Osteoblast (primary cell): ENCODE results near the gene IZUMO4. TPM values are rescaled to one million over a fixed set of nuclear protein-coding genes. Genes with fewer than 3 reads are reported as not detected.
"Not testable (repeated sequence)": the region's sequence is repeated elsewhere in the genome, so short reads cannot be mapped to it uniquely, and the experiment has no call there.

Source experiments
- DNase-seq: peaks from one replicate; pipeline ENCODE4 v3.0.0; 2011; ENCODE audit warnings: low spot score, mixed read lengths; ENCODE audit not compliant: insufficient read length; ENCODE audit errors: missing footprints
- H2AFZ ChIP-seq: 2 replicates; pipeline ENCODE4 v1.6.0; 2011; ENCODE audit warnings: mild to moderate bottlenecking, low read length
- H3K27ac ChIP-seq: 2 replicates; pipeline ENCODE4 v1.5.1; 2011; ENCODE audit warnings: mild to moderate bottlenecking, low read depth, low read length, moderate library complexity
- H3K27me3 ChIP-seq: 2 replicates; pipeline ENCODE4 v1.6.0; 2012; ENCODE audit warnings: mild to moderate bottlenecking, control low read depth, inconsistent platforms, low read length, moderate library complexity; ENCODE audit not compliant: insufficient read depth
- H3K36me3 ChIP-seq: 2 replicates; pipeline ENCODE4 v1.5.1; 2011; ENCODE audit warnings: mild to moderate bottlenecking, low read length, control low read depth, moderate library complexity; ENCODE audit not compliant: insufficient read depth
- H3K4me1 ChIP-seq: 2 replicates; pipeline ENCODE4 v1.5.1; 2011; ENCODE audit warnings: mild to moderate bottlenecking, low read length, control low read depth, moderate library complexity; ENCODE audit not compliant: insufficient read depth
- H3K4me2 ChIP-seq: 2 replicates; pipeline ENCODE4 v1.6.0; 2011; ENCODE audit warnings: mild to moderate bottlenecking, low read length; ENCODE audit not compliant: insufficient read depth
- H3K4me3 ChIP-seq: fragments of 200-600 bp; sonication (generic); 3 replicates; pipeline ENCODE4 v1.5.1; 2012; ENCODE audit warnings: mild to moderate bottlenecking, low read length, inconsistent platforms; ENCODE audit not compliant: insufficient read depth
- H3K79me2 ChIP-seq: 2 replicates; pipeline ENCODE4 v1.6.0; 2012; ENCODE audit warnings: mild to moderate bottlenecking, low read length, control low read depth, inconsistent platforms; ENCODE audit not compliant: insufficient read depth
- H3K9me3 ChIP-seq: 2 replicates; pipeline ENCODE4 v1.5.1; 2011; ENCODE audit warnings: low read depth, low read length, control low read depth
- H4K20me1 ChIP-seq: 2 replicates; pipeline ENCODE4 v1.6.0; 2012; ENCODE audit warnings: mild to moderate bottlenecking, low read length, control low read depth; ENCODE audit not compliant: insufficient read depth
- total RNA-seq: library from RNA; depleted of rRNA; stranded (reverse); fragments of >200 nt; gene quantifications from 2 replicates; pipeline ENCODE4 v1.2.3, GENCODE V29; 2012
- TF ChIP-seq, protein P1 (sequence below): IDR thresholded peaks from 2 replicates; pipeline ENCODE4 v1.5.1; 2011; ENCODE audit warnings: mild to moderate bottlenecking, low read depth, low read length, moderate library complexity; ENCODE audit errors: extremely low read depth

IZUMO4 gene
- total RNA-seq, 1 donor, result 0.36 TPM

DNA sequence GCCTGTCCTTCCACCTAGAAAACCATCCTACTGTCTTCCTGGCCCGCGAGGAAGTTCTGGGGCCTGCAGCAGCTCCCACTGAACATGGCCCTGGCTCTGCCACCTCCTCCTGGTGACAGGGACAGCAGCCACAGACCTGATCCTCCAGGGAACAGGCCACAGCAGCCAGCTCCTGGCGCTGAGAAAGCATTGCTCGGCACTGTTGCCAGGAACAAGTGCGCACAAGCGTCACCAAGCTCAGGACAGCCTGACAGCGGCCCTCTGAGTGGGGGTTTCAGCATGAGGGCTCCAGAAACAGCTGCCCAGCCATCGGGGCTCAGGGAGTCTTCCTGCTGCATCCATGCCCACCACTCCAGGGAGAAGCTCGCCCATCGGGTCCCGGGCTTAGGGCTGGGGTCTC, 32.8 kb downstream of the IZUMO4 start:
- Histone ChIP-seq H3K27me3 (no peaks in the 10 kb centered on the region), H2AFZ (no peak overlapping the region), H3K4me2 (no peak overlapping the region), H4K20me1 (peaks cover 46% of the 10 kb centered on the region), H3K9me3 (no peaks in the 10 kb centered on the region), H3K79me2 (peaks cover 67% of the 10 kb centered on the region), H3K4me3 (no peak overlapping the region), H3K36me3 (peaks cover 64% of the 10 kb centered on the region), H3K4me1 (no peaks in the 10 kb centered on the region), H3K27ac (no peak overlapping the region)
- no peak for DNase-seq
- TF ChIP-seq, protein P1, sequence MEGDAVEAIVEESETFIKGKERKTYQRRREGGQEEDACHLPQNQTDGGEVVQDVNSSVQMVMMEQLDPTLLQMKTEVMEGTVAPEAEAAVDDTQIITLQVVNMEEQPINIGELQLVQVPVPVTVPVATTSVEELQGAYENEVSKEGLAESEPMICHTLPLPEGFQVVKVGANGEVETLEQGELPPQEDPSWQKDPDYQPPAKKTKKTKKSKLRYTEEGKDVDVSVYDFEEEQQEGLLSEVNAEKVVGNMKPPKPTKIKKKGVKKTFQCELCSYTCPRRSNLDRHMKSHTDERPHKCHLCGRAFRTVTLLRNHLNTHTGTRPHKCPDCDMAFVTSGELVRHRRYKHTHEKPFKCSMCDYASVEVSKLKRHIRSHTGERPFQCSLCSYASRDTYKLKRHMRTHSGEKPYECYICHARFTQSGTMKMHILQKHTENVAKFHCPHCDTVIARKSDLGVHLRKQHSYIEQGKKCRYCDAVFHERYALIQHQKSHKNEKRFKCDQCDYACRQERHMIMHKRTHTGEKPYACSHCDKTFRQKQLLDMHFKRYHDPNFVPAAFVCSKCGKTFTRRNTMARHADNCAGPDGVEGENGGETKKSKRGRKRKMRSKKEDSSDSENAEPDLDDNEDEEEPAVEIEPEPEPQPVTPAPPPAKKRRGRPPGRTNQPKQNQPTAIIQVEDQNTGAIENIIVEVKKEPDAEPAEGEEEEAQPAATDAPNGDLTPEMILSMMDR, result no peak

DNA sequence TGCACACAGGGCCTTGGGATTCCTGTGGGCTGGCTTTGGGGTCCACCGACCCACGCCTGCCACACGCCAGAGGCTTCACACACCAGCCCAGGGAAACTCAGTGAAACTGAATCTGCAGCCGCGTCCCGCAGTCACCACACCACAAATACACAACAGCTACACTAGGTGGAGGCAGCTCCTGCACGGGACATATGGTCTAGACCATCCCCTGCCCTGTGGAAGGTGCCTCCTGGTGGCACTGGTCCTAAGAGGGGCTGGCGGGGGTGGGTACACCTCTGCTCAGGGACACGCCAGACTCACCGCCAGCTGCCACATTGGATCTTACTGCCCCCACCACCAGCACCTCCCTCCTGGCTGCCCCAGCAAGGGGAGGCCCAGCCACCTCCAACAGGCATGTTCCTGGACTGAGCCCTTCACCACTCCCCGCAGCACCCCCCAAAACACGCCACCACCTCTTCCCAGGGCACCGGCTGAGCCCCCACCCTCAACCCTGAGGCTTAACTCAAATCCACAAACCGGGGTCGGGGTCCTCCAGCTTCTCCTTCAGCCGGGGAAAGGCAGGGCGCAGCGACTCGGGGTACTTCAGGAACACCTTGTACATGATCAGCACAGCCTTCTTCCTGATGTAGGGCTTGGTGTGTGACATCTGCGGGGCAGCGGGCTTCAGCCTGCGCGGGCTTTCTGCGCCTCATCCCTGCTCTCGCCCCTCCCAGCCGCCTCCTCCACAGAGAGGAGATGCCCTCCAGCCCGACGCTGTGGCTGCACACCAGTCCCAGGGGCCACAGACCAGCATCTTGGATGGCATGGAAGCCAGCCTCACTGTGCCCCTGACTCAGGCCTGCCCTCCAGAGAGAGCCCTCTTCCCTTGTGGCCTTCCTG, 33.4 kb downstream of the IZUMO4 start:
- TF ChIP-seq, protein P1, result no peak
- Histone ChIP-seq H3K27me3 (no peaks in the 10 kb centered on the region), H3K4me2 (no peak overlapping the region), H3K27ac (no peak overlapping the region), H4K20me1 (peaks cover 46% of the 10 kb centered on the region), H3K9me3 (no peaks in the 10 kb centered on the region), H2AFZ (no peak overlapping the region), H3K36me3 (peaks cover 59% of the 10 kb centered on the region), H3K4me1 (no peaks in the 10 kb centered on the region), H3K4me3 (no peak overlapping the region), H3K79me2 (peaks cover 67% of the 10 kb centered on the region)
- DNase-seq, result no peak

DNA sequence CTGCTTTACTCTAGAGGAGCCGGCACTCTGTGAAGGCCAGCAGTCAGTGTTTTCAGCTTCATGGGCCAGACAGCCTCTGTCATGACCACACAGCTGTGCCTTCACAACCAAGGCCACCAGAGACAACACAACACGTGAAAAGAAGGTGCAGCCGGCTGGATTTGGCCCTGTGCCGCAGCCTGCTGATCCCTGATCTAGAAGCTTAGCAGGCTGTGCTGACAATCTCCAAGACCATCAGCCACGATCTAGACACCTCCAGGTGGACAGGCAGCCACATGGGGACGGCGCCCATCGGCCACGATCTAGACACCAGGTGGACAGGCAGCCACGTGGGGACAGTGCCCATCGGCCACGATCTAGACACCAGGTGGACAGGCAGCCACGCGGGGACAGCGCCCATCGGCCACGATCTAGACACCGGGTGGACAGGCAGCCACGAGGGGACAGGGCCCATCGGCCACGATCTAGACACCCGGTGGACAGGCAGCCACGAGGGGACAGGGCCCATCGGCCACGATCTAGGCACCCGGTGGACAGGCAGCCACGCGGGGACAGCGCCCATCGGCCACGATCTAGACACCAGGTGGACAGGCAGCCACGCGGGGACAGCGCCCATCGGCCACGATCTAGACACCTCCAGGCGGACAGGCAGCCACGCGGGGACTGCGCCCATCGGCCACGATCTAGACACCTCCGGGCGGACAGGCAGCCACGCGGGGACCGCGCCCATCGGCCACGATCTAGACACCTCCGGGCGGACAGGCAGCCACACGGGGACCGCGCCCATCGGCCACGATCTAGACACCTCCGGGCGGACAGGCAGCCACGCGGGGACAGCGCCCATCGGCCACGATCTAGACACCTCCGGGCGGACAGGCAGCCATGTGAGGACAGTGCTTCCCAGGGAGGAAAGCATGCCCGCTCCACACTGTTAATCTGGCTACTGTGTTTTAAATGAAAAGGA, 34.6 kb downstream of the IZUMO4 start:
- H3K27ac ChIP-seq, H3K4me2 ChIP-seq, H3K4me1 ChIP-seq, H3K4me3 ChIP-seq, H3K9me3 ChIP-seq, H2AFZ ChIP-seq, DNase-seq, H3K27me3 ChIP-seq: not testable (repeated sequence)
- Histone ChIP-seq H3K36me3 (peaks cover 52% of the 10 kb centered on the region), H4K20me1 (peaks cover 46% of the 10 kb centered on the region), H3K79me2 (peaks cover 71% of the 10 kb centered on the region)

DNA sequence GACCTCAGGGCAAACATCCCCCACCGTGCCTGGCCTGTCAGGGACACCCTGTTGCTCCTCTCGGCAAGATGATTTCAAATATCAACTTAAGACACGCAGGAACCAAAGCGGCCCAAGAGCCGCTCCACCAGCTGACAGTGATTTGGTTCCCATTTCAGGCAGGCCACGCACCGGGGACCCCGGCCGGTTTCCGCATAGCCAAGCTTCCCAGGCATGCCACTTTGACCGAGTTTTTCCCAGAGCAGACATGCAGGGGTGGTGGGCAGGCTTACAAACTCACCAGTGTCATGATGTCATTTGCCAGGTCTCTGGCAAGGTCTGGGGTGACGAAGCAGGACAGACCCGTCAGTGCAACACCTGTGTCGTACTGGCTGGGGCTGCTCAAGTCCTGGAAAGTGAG, 35.5 kb downstream of the IZUMO4 start:
- H3K27me3 ChIP-seq, result no peaks in the 10 kb centered on the region
- H3K4me1 ChIP-seq, result no peaks in the 10 kb centered on the region
- no peak overlapping the region for H3K27ac ChIP-seq
- H3K79me2 ChIP-seq, result peaks cover 74% of the 10 kb centered on the region
- H3K4me2 ChIP-seq, result no peak overlapping the region
- peaks cover 41% of the 10 kb centered on the region for H4K20me1 ChIP-seq
- no peak for DNase-seq
- TF ChIP-seq, protein P1, result no peak
- peaks cover 46% of the 10 kb centered on the region for H3K36me3 ChIP-seq
- H3K4me3 ChIP-seq, result no peak overlapping the region
- H3K9me3 ChIP-seq, result no peaks in the 10 kb centered on the region
- no peak overlapping the region for H2AFZ ChIP-seq
